ENCODE results near the gene PLA1A.
"Not testable (repeated sequence)": the region's sequence is repeated elsewhere in the genome, so short reads cannot be mapped to it uniquely, and the experiment has no call there.

PLA1A gene

GRCh38 chr3:119580067-119580760, 17.5 kb upstream of the PLA1A start:
- peak; percentile 25 for DNase-seq

GRCh38 chr3:119582178-119582577, 15.5 kb upstream of the PLA1A start:
- peak; percentile 20 for DNase-seq

GRCh38 chr3:119585208-119585607, 12.5 kb upstream of the PLA1A start:
- no peak for DNase-seq

- no peak for DNase-seq
Measured at GRCh38 chr3:119585856-119586570, 11.7 kb upstream of the PLA1A start.

GRCh38 chr3:119586733-119587172, 10.9 kb upstream of the PLA1A start:
- no peak for DNase-seq

- DNase-seq = peak; percentile 12
Measured at GRCh38 chr3:119588112-119588511, 9.6 kb upstream of the PLA1A start.

GRCh38 chr3:119589102-119589773, 8.4 kb upstream of the PLA1A start:
- DNase-seq = no peak

- no peak for DNase-seq
Measured at GRCh38 chr3:119590706-119591105, 7.0 kb upstream of the PLA1A start.

GRCh38 chr3:119592861-119593260, 4.8 kb upstream of the PLA1A start:
- no peak for DNase-seq

- no peak for DNase-seq
Measured at GRCh38 chr3:119594066-119594465, 3.6 kb upstream of the PLA1A start.

- not testable (repeated sequence) for DNase-seq
Measured at GRCh38 chr3:119594929-119595328, 2.8 kb upstream of the PLA1A start.

GRCh38 chr3:119595639-119596334, 1.9 kb upstream of the PLA1A start:
- no peak for DNase-seq

GRCh38 chr3:119596398-119596797, 1.3 kb upstream of the PLA1A start:
- DNase-seq = no peak

GRCh38 chr3:119598410-119599098, 869 bp downstream of the PLA1A start:
- no peak for DNase-seq

GRCh38 chr3:119599558-119600174, 2.0 kb downstream of the PLA1A start:
- DNase-seq = no peak

- DNase-seq = no peak
Measured at GRCh38 chr3:119600732-119601131, 3.0 kb downstream of the PLA1A start.

- no peak for DNase-seq
Measured at GRCh38 chr3:119601154-119601553, 3.5 kb downstream of the PLA1A start.

- DNase-seq = no peak
Measured at GRCh38 chr3:119602676-119603075, 5.0 kb downstream of the PLA1A start.

- no peak for DNase-seq
Measured at GRCh38 chr3:119604878-119605277, 7.2 kb downstream of the PLA1A start.

GRCh38 chr3:119608405-119609000, 10.8 kb downstream of the PLA1A start:
- no peak for DNase-seq

- DNase-seq = no peak
Measured at GRCh38 chr3:119609301-119609700, 11.6 kb downstream of the PLA1A start.

GRCh38 chr3:119611664-119612063, 14.0 kb downstream of the PLA1A start:
- no peak for DNase-seq
